NT2/D1 (cell line): ENCODE results near the gene MBLAC2.

Experiments
- DNase-seq: peaks from one replicate; pipeline ENCODE4 v3.0.0-alpha.2; 2011; ENCODE audit warnings: low read depth, low spot score
- H3K27me3 ChIP-seq: 2 replicates; pipeline ENCODE4 v1.6.0; 2011; ENCODE audit warnings: mild to moderate bottlenecking; ENCODE audit not compliant: insufficient read length, insufficient read depth
- H3K36me3 ChIP-seq: 2 replicates; pipeline ENCODE4 v1.6.1; 2011; ENCODE audit warnings: mild to moderate bottlenecking, low read length, mixed read lengths; ENCODE audit not compliant: insufficient read depth, insufficient read length
- H3K4me1 ChIP-seq: 2 replicates; pipeline ENCODE4 v1.5.1; 2011; ENCODE audit not compliant: insufficient read depth, insufficient read length
- H3K4me3 ChIP-seq: 2 replicates; pipeline ENCODE4 v1.5.1; 2011; ENCODE audit warnings: low read depth; ENCODE audit not compliant: insufficient read length
- H3K9ac ChIP-seq: 2 replicates; pipeline ENCODE4 v1.6.0; 2011; ENCODE audit warnings: low read depth; ENCODE audit not compliant: insufficient read length
- H3K9me3 ChIP-seq: 2 replicates; pipeline ENCODE4 v1.5.1; 2011; ENCODE audit warnings: mild to moderate bottlenecking, low read length; ENCODE audit not compliant: insufficient read depth
- SUZ12 ChIP-seq: IDR thresholded peaks from 2 replicates; pipeline ENCODE4 v1.6.1; 2011; ENCODE audit not compliant: insufficient read length, insufficient read depth; ENCODE audit errors: extremely low read depth
- YY1 ChIP-seq: IDR thresholded peaks from 2 replicates; pipeline ENCODE4 v1.6.1; 2011; ENCODE audit not compliant: insufficient read length, insufficient read depth
- ZNF274 ChIP-seq: IDR thresholded peaks from 2 replicates; pipeline ENCODE4 v1.6.1; 2011; ENCODE audit warnings: mild to moderate bottlenecking, low read depth, low read length

The MBLAC2 gene

GRCh38 chr5:90421136-90421535, 53.4 kb downstream of the MBLAC2 start:
- no peaks in the 10 kb centered on the region for H3K36me3 ChIP-seq
- no peaks in the 10 kb centered on the region for H3K4me1 ChIP-seq
- DNase-seq = no peak
- no peak overlapping the region for H3K9ac ChIP-seq
- no peaks in the 10 kb centered on the region for H3K9me3 ChIP-seq
- H3K4me3 ChIP-seq = no peak overlapping the region
- TF ChIP-seq SUZ12 = no peak
- no peak for TF ChIP-seq ZNF274
- TF ChIP-seq YY1 = no peak
- no peaks in the 10 kb centered on the region for H3K27me3 ChIP-seq

DNA sequence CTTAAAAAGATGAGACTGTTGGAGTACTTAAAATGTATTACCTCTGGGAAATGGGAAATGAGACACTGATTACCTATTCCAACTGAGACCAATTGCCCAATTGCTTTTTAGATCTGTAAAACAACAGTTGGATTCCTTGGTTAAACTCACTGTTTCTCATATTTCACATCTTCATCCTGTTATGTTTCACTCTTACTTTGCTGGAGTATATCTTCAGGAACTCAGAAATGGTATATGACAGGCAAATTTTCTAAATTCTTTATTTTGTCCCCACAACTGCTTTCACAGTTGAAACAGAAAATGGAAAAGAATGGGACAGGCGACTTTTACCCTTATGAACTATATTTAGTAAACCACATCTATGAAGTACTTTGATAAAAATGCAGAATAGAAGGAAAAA, 56.4 kb downstream of the MBLAC2 start:
- H3K9ac ChIP-seq = no peak overlapping the region
- no peaks in the 10 kb centered on the region; the same call in 1 of the 2 replicates for H3K9me3 ChIP-seq
- H3K4me3 ChIP-seq = no peak overlapping the region
- no peaks in the 10 kb centered on the region for H3K4me1 ChIP-seq
- no peak for TF ChIP-seq YY1
- no peak for TF ChIP-seq ZNF274
- TF ChIP-seq SUZ12 = no peak
- H3K36me3 ChIP-seq = peaks cover 3% of the 10 kb centered on the region
- DNase-seq = no peak
- no peaks in the 10 kb centered on the region for H3K27me3 ChIP-seq

DNA sequence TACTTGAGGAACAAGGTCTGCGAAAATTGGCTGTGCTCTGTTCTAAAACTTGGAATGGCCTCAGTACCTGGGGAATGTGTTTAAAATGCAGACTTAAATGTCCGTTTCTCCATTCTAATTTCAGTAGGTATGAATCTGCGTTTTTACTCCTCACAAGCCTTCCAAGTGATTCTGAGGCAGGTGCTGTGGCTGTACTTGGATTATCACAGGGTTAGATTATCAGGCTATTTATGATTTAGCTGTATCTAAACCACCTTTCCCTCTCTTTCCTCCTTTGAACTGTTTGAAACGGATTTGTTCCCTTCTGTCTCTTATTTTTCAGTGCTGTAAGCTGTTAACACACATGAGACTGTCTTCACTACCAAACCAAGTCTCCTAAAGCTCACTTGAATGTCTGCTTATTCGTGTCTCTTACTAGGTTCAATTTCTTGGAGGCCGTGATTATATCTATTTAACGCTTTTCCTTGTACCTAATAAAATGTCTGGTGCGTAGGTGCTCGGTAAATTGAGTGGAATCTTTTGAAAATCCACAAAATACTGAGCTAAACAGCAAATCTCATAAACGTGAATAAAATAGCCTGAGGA, 64.3 kb downstream of the MBLAC2 start:
- DNase-seq = no peak
- peaks cover 14% of the 10 kb centered on the region for H3K36me3 ChIP-seq
- TF ChIP-seq SUZ12 (no peak), ZNF274 (no peak)
- H3K27me3 ChIP-seq = no peaks in the 10 kb centered on the region
- H3K4me3 ChIP-seq = peak overlapping the region; percentile 84
- no peaks in the 10 kb centered on the region; the same call in 1 of the 2 replicates for H3K9me3 ChIP-seq
- peak overlapping the region; percentile 94 for H3K9ac ChIP-seq
- no peaks in the 10 kb centered on the region for H3K4me1 ChIP-seq

DNA sequence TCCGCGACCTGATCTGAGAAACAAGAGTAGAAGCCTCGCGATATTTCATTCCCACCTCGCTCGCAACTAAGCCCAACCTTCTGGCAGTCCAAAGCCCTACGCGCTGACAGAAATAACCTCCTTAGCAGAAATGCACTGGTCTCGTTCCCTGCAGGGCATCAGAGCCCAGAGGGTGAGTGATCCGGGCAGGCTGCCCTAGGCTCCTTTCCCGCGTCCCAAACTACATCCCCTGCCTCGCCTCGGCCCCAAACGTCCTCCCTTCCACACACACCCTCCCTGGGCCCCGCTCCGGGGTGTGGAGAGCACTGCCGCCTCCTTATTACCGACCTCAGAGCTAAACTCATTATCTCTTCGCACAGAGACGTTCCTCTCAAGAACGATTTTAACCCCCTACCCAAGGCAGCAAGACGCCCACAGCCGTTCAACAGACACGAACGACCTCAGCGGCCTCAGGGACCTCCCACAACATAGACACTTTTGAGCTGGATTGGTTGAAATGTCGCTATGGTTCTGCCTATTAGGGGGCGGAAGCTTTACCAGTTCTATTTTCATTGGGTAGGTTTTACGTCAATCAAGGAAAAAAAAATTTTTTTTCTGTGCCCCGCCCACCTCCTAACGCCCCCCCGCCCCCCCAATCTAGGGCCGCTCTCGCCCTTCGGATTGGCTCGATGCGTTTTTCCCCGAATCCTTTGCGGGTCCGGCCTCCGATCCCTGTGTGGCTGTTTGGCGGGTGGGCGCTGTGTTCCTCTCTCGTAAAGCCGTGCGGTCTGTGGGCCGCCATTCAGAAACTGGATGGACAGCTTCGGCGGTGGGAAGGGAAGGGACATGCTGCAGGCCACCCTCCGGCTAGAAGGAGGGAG, 65.0 kb downstream of the MBLAC2 start, which contains the start of gene CETN3:
Gene CETN3 (minus strand): TSS at position 439 of the 860 bp plus-strand sequence. CDS start 95 bp downstream, at position 344.
- Histone ChIP-seq H3K4me1 (no peaks in the 10 kb centered on the region), H3K9me3 (no peaks in the 10 kb centered on the region; the same call in 1 of the 2 replicates), H3K4me3 (peak within 1 kb of the TSS; percentile 88), H3K9ac (peak within 1 kb of the TSS; percentile 96), H3K27me3 (no peaks in the 10 kb centered on the region), H3K36me3 (peaks cover 17% of the 10 kb centered on the region)
- no peak for TF ChIP-seq SUZ12
- peak; percentile 58 for TF ChIP-seq YY1
- DNase-seq = peak; percentile 83

DNA sequence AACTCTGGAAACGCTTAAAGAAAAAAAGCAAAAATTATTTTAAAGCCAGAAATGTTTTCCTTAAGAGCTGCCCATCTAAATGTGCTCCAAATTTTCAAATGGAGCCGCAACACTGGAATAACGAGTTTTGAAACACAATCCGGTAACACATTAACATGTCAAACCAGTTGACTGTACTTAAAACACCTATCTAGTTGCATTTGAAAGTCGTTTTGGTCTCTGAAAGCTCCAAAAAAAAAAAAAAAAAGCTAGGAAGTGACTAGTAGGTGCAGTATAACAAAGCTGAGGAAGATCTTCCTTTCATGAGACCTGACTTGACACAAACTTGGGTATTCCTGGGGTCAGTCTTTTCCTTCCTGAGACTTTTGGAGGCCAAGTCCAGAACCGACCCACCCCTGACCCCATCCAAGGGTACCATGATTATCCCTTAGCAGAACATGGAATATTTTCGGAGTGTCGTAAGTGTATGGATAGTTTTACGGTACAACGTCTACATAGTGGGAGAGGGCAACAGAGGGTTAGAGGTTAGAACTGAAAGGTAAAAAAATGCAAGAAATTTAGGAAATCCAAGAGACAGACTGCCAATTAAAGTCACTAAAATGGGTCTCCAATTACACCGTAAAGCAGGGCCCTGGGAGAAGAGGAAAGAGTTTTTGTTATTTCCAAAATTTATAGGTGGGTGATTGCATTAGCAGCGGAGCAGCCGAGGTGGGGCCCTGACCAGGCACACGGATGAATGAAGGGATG, 65.8 kb downstream of the MBLAC2 start:
- TF ChIP-seq YY1 = no peak
- TF ChIP-seq SUZ12 = no peak
- no peak for TF ChIP-seq ZNF274
- Histone ChIP-seq H3K27me3 (no peaks in the 10 kb centered on the region), H3K4me1 (no peaks in the 10 kb centered on the region), H3K36me3 (peaks cover 25% of the 10 kb centered on the region), H3K9me3 (no peaks in the 10 kb centered on the region; the same call in 1 of the 2 replicates), H3K4me3 (peak overlapping the region; percentile 88), H3K9ac (peak overlapping the region; percentile 96)
- DNase-seq = no peak
